Measurements from ENCODE around the gene CCDC190. TPM values are rescaled to one million over a fixed set of nuclear protein-coding genes. Genes with fewer than 3 reads are reported as not detected.

CCDC190 gene
- total RNA-seq (2021; ENCODE audit: unreplicated experiment): not detected
- polyA plus RNA-seq (2012): 0.09 TPM in 1 of 2 replicates, not detected in the other
- percentile 5 among the genes with signal in this experiment for Bru-seq, nascent RNA
- BruChase-seq, experiment 1, labeled RNA remaining after a 6-hour chase: not detected
- not detected for BruChase-seq, experiment 2, labeled RNA remaining after a 2-hour chase
- long read RNA-seq: 0 reads

GRCh38 chr1:162861101-162861500 lies at the start of gene CCDC190:
TSS of gene CCDC190 (minus strand) at chr1:162861175. CDS start at chr1:162859646, 1,529 bp downstream.
- Histone ChIP-seq H4K20me1 (ENCODE audit: insufficient read depth) (no peaks in the 10 kb centered on the region), H3K36me3 (ENCODE audit: control insufficient read depth in 1 of 2, insufficient read depth in 2 of 2, low read length in 2 of 2) (no peaks in the 10 kb centered on the region), H3K9me3 (ENCODE audit: control insufficient read depth in 1 of 2, insufficient read depth in 1 of 2, low read depth in 1 of 2, low read length in 2 of 2) (no peaks in the 10 kb centered on the region), H3K4me2 (ENCODE audit: low read length) (no peak within 1 kb of the TSS), H3K4me1 (ENCODE audit: control insufficient read depth in 1 of 2, insufficient read depth in 2 of 2, low read length in 2 of 2) (peaks cover 7 to 17% of the 10 kb centered on the region in 2 experiments), H3K27me3 (ENCODE audit: insufficient read depth, low read length) (no peaks in the 10 kb centered on the region), H3K27ac (ENCODE audit: low read depth, low read length) (no peak within 1 kb of the TSS), H3K9me2 (ENCODE audit: insufficient read depth) (no peaks in the 10 kb centered on the region), H3K79me2 (ENCODE audit: insufficient read depth, low read length) (no peaks in the 10 kb centered on the region), H2AFZ (ENCODE audit: low read depth, low read length, poor library complexity, severe bottlenecking) (no peak within 1 kb of the TSS), H3K9ac (ENCODE audit: low read length) (no peak within 1 kb of the TSS), H3K4me3 (replicated peaks in 1 of 2; ENCODE audit: low read depth in 1 of 2, low read length in 2 of 2) (no peak within 1 kb of the TSS)
- ATAC-seq (no peak), DNase-seq (ENCODE audit: low read depth, low spot score) (no peak)
- intact Hi-C loops (cut with micrococcal nuclease): no loop called here
- CTCF ChIA-PET: interaction anchor here (1.6 kb wide), 1 partner anchor 455 kb away, joined by 3 read pairs; no protein-coding TSS in a partner anchor
- RAD21 ChIA-PET (ENCODE audit: low non-redundant PET in 1 of 2, low total read pairs in 2 of 2, uncharacterized antibody in 2 of 2, unreplicated experiment in 2 of 2): no interaction called here
- no TSS peak for BruUV-seq (replicated peaks)
- POLR2A ChIA-PET: no interaction called here
- TF ChIP-seq POLR2A (IDR thresholded peaks at IDR 0.05; ENCODE audit: borderline replicate concordance, extremely low read depth, insufficient read depth, insufficient read length): no peak
- no peak for TF ChIP-seq TCF7L2 (IDR thresholded peaks at IDR 0.05; ENCODE audit: borderline replicate concordance, extremely low read depth, insufficient read depth, insufficient read length)
- no peak for TF ChIP-seq CEBPB (IDR thresholded peaks at IDR 0.05; ENCODE audit: low read depth)
- no peak for TF ChIP-seq MAX (IDR thresholded peaks at IDR 0.05)
- no peak for TF ChIP-seq ZFX (IDR thresholded peaks at IDR 0.05)
- no peak for TF ChIP-seq ELF1 (IDR thresholded peaks at IDR 0.05; ENCODE audit: borderline replicate concordance, low read depth)
- TF ChIP-seq REST (IDR thresholded peaks at IDR 0.05; ENCODE audit: low read depth): no peak
- no peak for TF ChIP-seq ATF3 (IDR thresholded peaks at IDR 0.05)
- TF ChIP-seq CBX3 (IDR thresholded peaks at IDR 0.05; ENCODE audit: low read depth): no peak
- no peak for TF ChIP-seq EZH2 (IDR thresholded peaks at IDR 0.05)
- no peak for TF ChIP-seq ZNF274 (IDR thresholded peaks at IDR 0.05; ENCODE audit: low read depth, low read length)
- TF ChIP-seq SRF (IDR thresholded peaks at IDR 0.05; ENCODE audit: low read depth): no peak
- TF ChIP-seq CTCF (IDR thresholded peaks at IDR 0.05 in 2 of 3, conservative IDR thresholded peaks at IDR 0.05 in 1 of 3; ENCODE audit: borderline replicate concordance in 1 of 3, insufficient read depth in 1 of 3, low read depth in 2 of 3, low read length in 2 of 3): no peak
- no peak for TF ChIP-seq FOSL1 (IDR thresholded peaks at IDR 0.05; ENCODE audit: low read depth)

All from HCT116 (cell line).